GM18861 (cell line): ENCODE results near the gene ATG9B.
A peak's percentile ranks its signal among the peaks of the same experiment; 100 is the strongest.
"Not testable (repeated sequence)": the region's sequence is repeated elsewhere in the genome, so short reads cannot be mapped to it uniquely, and the experiment has no call there.

Source experiments
- ATAC-seq: cut with Tn5 transposase; IDR thresholded peaks from one replicate; pipeline ENCODE4 v1.9.1; 2021; ENCODE audit not compliant: unreplicated experiment

ATG9B gene

GRCh38 chr7:151018421-151019129, 5.7 kb downstream of the ATG9B start:
- no peak for ATAC-seq

DNA sequence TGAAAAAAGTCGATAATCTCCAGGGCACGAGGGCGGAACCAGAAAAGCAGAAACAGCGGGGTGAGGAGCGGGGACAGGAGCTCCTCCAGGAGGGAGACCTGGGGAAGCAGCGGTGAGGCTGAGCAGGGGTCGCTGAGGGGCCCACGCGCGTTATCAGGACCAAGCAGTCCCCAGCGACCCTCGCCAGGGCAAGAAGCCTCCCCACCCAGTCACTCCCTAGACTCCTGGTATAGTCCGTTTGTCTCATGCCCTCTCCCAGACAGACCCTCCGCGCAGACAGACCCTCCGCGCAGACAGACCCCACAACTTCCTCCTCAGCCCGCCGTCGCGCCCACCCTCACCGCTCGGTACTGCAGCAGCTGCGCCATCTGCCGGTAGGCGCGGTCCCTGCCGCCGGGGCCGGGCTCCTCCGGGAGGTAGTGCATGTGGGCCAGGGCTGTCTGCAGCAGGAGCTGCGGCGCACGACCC, 6.3 kb downstream of the ATG9B start:
- peak; percentile 59 for ATAC-seq

GRCh38 chr7:151017370-151017952, 6.8 kb downstream of the ATG9B start:
- ATAC-seq, result no peak

DNA sequence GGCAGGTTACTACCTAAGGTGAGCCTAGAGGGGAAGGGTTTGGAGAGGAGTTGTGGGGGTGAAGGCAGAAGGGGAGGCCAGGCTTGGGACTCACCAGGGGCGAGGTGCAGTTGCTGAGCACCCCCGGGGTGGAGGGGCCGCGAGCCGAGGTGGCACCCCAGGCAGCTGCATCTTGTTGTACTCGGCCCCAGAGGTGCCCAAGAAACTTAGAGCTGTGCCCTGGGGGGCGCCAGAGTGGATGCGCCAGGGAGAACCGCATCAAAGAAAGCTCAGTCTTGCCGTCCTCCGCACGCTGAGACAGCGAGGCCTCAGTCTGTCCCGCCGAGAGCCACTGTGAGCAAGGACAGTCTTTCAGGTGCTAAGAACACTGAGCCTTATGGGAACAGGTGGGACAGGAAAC, 7.4 kb downstream of the ATG9B start:
- ATAC-seq, result no peak

DNA sequence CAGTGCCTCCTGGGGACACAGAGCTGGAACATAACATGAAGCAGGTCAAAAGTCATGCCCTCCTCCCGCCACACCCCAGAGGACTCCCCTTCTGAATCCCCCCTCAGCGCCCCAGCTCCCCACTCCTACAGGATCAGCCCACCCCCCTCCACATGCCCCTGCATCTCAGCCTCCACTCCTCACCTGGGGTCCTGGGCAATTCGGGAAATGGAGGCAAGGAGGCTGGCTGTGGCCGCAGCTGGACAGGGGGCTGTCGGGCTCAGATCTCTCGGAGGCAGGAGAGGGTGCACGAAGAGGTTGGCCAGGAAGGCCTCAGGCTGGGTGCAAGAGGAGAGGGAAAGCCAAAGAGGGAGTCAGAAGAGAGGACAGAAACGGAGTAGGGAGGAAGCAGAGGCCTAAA, 7.8 kb downstream of the ATG9B start:
- ATAC-seq, result no peak

DNA sequence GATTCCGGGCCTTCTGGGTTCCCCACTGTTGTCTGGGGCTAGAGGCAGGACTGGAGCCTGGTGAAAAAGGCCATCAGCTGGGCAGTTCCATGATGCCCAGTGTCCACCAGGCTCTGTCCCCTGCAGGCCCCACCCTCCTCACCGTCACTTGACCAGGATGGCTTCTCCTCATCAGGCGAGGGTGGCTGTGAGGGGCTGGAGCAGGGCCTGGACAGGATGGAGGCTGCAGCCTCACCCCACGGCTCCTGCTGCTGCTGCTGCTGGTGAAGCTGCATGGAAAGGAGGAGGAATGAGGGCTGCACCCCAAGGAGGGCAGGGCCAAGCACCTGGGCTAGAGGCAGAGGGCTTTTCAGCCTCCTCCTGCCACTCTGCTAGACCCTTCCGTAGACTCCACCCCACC, 8.3 kb downstream of the ATG9B start:
- no peak for ATAC-seq

GRCh38 chr7:151014950-151015349, 9.3 kb downstream of the ATG9B start:
- no peak for ATAC-seq

- no peak for ATAC-seq
Observed at GRCh38 chr7:151013733-151014497, 10.4 kb downstream of the ATG9B start.

DNA sequence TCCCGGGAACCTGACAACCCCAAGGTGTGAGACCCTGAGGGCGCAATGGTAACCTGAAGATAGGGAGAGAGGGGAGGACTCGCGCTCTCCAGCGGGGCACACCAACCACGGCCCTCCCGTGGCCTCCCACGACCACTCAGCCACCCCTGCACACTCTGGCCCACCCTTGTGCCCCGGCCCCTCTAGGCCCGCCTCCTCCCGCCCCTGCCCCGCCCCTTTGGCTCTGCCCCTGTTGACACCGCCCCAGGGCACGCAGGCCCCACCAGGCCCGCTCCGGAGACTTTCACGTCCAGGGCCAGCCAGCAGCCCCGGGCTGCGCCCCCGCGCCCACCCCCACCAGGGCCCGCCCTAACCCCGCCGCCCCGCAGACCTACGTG, 10.9 kb downstream of the ATG9B start:
- no peak for ATAC-seq

GRCh38 chr7:151012911-151013347, 11.4 kb downstream of the ATG9B start:
- no peak for ATAC-seq

DNA sequence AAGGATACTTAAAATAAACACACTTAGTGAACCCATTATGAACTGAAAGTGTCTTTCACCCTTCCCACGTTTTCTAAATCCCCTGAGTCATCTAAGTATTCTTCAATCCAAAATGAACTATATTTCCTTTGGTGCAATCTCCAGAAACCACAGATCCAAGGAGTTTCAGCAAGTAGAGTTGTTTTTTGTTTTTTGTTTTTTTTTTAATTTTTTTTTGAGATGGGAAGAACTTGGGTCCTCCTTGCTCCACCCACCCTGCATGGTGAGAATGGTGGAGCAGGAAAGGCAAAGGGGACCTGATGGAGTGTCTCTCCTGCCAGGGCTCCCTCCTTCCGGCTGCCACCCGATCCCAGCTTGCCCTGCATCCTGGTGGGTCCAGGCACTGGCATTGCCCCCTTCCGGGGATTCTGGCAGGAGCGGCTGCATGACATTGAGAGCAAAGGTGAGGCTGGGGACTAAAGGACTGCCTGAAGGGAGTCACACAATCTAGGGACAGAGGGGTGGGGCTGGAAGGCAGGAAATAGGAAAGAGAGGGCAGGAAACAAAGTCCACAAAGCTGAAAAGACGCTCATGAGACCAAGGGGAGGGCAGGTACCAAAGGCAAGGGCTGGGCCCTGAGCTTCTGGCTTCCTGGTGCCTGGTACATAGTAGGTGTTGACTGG, 12.1 kb downstream of the ATG9B start:
- no peak for ATAC-seq

- not testable (repeated sequence) for ATAC-seq
Observed at GRCh38 chr7:151011616-151012015, 12.7 kb downstream of the ATG9B start.

GRCh38 chr7:151011097-151011409, 13.2 kb downstream of the ATG9B start:
- ATAC-seq, result no peak

GRCh38 chr7:151010307-151011096, 13.8 kb downstream of the ATG9B start:
- no peak for ATAC-seq

DNA sequence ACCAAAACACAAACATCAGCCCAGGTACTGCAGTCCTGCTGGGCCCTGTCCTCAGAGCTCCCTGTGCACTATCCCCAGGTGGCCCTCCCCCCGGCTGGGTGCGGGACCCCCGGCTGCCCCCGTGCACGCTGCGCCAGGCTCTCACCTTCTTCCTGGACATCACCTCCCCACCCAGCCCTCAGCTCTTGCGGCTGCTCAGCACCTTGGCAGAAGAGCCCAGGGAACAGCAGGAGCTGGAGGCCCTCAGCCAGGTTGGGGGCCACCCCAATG, 14.3 kb downstream of the ATG9B start:
- ATAC-seq, result no peak

DNA sequence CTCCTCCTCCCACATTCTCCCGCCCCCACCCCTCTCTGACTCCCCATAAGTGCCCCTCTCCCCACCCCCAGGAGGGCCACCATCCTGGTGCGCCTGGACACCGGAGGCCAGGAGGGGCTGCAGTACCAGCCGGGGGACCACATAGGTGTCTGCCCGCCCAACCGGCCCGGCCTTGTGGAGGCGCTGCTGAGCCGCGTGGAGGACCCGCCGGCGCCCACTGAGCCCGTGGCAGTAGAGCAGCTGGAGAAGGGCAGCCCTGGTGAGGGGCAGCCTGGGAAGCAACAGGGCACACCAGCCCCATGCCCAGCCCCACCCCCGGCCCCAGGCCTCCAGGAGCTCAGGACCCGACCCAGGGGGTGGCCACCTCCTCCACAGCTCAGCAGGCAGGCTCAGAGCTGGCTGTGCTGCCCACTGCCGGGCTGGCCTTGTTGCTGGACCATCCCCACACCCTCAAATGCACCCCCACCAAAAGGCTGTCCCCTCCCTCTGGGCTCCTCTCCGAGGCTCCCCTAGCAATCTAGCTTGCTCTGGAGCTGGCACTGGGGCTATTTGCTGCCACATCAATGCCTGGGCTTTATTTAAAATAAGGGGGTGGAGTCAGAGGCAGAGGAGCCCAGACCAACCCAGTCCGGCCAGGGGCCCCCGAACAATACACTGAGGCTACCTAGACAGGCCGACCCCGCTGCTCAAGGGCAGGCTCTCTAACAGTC, 14.8 kb downstream of the ATG9B start:
- no peak for ATAC-seq

GRCh38 chr7:151008511-151009323, 15.6 kb downstream of the ATG9B start:
- ATAC-seq, result no peak

- ATAC-seq, result no peak
Observed at GRCh38 chr7:151008143-151008510, 16.2 kb downstream of the ATG9B start.

DNA sequence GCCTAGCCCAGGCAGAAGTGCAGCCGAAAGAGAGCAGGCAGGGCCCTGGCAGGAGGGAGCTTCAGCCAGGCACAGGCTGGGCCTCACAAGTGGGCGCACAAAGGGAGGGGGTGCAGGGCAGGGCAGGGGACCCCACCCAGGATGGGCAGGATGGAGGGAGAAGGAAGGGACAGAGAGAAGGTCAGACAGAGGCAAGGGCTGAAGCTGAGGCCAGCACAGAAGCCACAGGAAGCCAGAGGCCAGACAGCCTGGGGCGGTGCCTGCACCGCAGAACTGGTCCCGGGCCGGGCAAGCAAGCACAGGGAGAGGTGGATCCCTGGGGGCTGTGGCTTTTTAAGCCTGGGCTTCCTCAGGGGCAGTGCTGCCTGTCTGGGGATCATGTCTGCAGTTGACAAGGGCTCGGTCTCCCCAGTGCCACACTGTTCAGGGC, 16.8 kb downstream of the ATG9B start:
- no peak for ATAC-seq
